HG02623 (cell line): ENCODE results near the gene HERC6.
"Not testable (repeated sequence)": the region's sequence is repeated elsewhere in the genome, so short reads cannot be mapped to it uniquely, and the experiment has no call there.

Experiments
- ATAC-seq: cut with Tn5 transposase; IDR thresholded peaks from one replicate; pipeline ENCODE4 v1.9.1; 2021; ENCODE audit warnings: moderate library complexity; ENCODE audit not compliant: unreplicated experiment

Gene HERC6

GRCh38 chr4:88378691-88379559, at the start of gene HERC6:
HERC6 (plus strand) TSS chr4:88378852; CDS start chr4:88378922, 70 bp downstream.
- peak; percentile 61 for ATAC-seq

GRCh38 chr4:88333741-88334405, 44.8 kb upstream of the HERC6 start:
- no peak for ATAC-seq

- ATAC-seq, result no peak
Measured at GRCh38 chr4:88335092-88335665, 43.5 kb upstream of the HERC6 start.

- no peak for ATAC-seq
Measured at GRCh38 chr4:88341227-88342192, 37.1 kb upstream of the HERC6 start.

GRCh38 chr4:88346902-88347301, 31.8 kb upstream of the HERC6 start:
- ATAC-seq, result not testable (repeated sequence)

- not testable (repeated sequence) for ATAC-seq
Measured at GRCh38 chr4:88348761-88349160, 29.9 kb upstream of the HERC6 start.

GRCh38 chr4:88350786-88351185, 27.9 kb upstream of the HERC6 start:
- no peak for ATAC-seq

GRCh38 chr4:88352062-88352740, 26.5 kb upstream of the HERC6 start:
- no peak for ATAC-seq

- ATAC-seq, result no peak
Measured at GRCh38 chr4:88353324-88353723, 25.3 kb upstream of the HERC6 start.

- ATAC-seq, result no peak
Measured at GRCh38 chr4:88356771-88357170, 21.9 kb upstream of the HERC6 start.

- no peak for ATAC-seq
Measured at GRCh38 chr4:88357262-88357661, 21.4 kb upstream of the HERC6 start.

- no peak for ATAC-seq
Measured at GRCh38 chr4:88359558-88359957, 19.1 kb upstream of the HERC6 start.

- no peak for ATAC-seq
Measured at GRCh38 chr4:88360256-88360655, 18.4 kb upstream of the HERC6 start.

GRCh38 chr4:88360791-88361190, 17.9 kb upstream of the HERC6 start:
- ATAC-seq, result no peak

- ATAC-seq, result not testable (repeated sequence)
Measured at GRCh38 chr4:88361217-88361773, 17.4 kb upstream of the HERC6 start.

GRCh38 chr4:88366460-88366859, 12.2 kb upstream of the HERC6 start:
- no peak for ATAC-seq

GRCh38 chr4:88367826-88368225, 10.8 kb upstream of the HERC6 start:
- no peak for ATAC-seq

GRCh38 chr4:88369180-88369812, 9.4 kb upstream of the HERC6 start:
- not testable (repeated sequence) for ATAC-seq

GRCh38 chr4:88381123-88381522, 2.5 kb downstream of the HERC6 start:
- no peak for ATAC-seq
